Omental fat pad (tissue), 4 donors: ENCODE measurements around the gene CD53. TPM values are rescaled to one million over a fixed set of nuclear protein-coding genes. Genes with fewer than 3 reads are reported as not detected.

Source experiments
- ATAC-seq: fragments of 150-250 bp; one replicate; pipeline ENCODE4 v1.9.1; 2016; ENCODE audit warnings: mild to moderate bottlenecking, moderate library complexity; ENCODE audit not compliant: low FRiP score
- DNase-seq: peaks from one replicate; pipeline ENCODE4 v3.0.0-alpha.2; 2019; ENCODE audit warnings: low spot score
- CTCF ChIP-seq, 3 donors: fragments of 450-650 bp; IDR thresholded peaks; one replicate each; pipeline ENCODE4 v1.5.1; 2016 to 2017; ENCODE audit warnings: antibody characterized with exemption in 3 of 3, mild to moderate bottlenecking in 3 of 3, moderate library complexity in 2 of 3
- total RNA-seq, 4 donors: library from RNA; depleted of rRNA; stranded (reverse); fragments of >200 nt; gene quantifications; one replicate each; pipeline ENCODE4 v1.1.0, GENCODE V29; 2016

The CD53 gene
- total RNA-seq, 4 donors from 2014 or later = 58.8 to 204 (median 95.3) TPM

GRCh38 chr1:110898734-110899457 lies 25.9 kb downstream of the CD53 start:
- DNase-seq (no peak), ATAC-seq (no peak)
- TF ChIP-seq CTCF (IDR thresholded peaks at IDR 0.05) = no peak

GRCh38 chr1:110899458-110899843 lies 26.5 kb downstream of the CD53 start:
- no peak for TF ChIP-seq CTCF (IDR thresholded peaks at IDR 0.05)
- no peak for DNase-seq
- ATAC-seq = no peak

GRCh38 chr1:110902820-110903463 lies 30.0 kb downstream of the CD53 start:
- no peak for DNase-seq
- no peak for TF ChIP-seq CTCF (IDR thresholded peaks at IDR 0.05)
- ATAC-seq = no peak

GRCh38 chr1:110903853-110904500 lies 31.0 kb downstream of the CD53 start:
- no peak for TF ChIP-seq CTCF (IDR thresholded peaks at IDR 0.05)
- DNase-seq (no peak), ATAC-seq (no peak)

- no peak for ATAC-seq
- DNase-seq = no peak
- no peak for TF ChIP-seq CTCF (IDR thresholded peaks at IDR 0.05)
Observed at GRCh38 chr1:110912784-110913183, 39.8 kb downstream of the CD53 start.

GRCh38 chr1:110914676-110915075 lies 41.7 kb downstream of the CD53 start:
- no peak for TF ChIP-seq CTCF (IDR thresholded peaks at IDR 0.05)
- no peak for DNase-seq
- no peak for ATAC-seq
